Upper lobe of right lung (tissue), 1 donor: ENCODE data around the gene GAS5. TPM values are rescaled to one million over a fixed set of nuclear protein-coding genes. Genes with fewer than 3 reads are reported as not detected.
"Not testable (repeated sequence)": the region's sequence is repeated elsewhere in the genome, so short reads cannot be mapped to it uniquely, and the experiment has no call there.

Experiments used
- ATAC-seq: fragments of 200-7000 bp; cut with Tn5 transposase; one replicate; pipeline ENCODE4 v1.9.1; 2020; ENCODE audit warnings: mild to moderate bottlenecking, moderate library complexity
- DNase-seq: peaks from one replicate; pipeline ENCODE4 v3.0.0-alpha.2; 2020
- H3K27ac ChIP-seq: fragments of 200-600 bp; one replicate; pipeline ENCODE4 v1.8.0; 2022
- H3K27me3 ChIP-seq: fragments of 200-600 bp; one replicate; pipeline ENCODE4 v1.8.0; 2022; ENCODE audit warnings: mild to moderate bottlenecking
- H3K36me3 ChIP-seq: fragments of 200-600 bp; one replicate; pipeline ENCODE4 v1.8.0; 2022
- H3K4me1 ChIP-seq: fragments of 200-600 bp; one replicate; pipeline ENCODE4 v1.8.0; 2022
- H3K4me3 ChIP-seq: fragments of 200-600 bp; one replicate; pipeline ENCODE4 v1.8.0; 2022; ENCODE audit warnings: mild to moderate bottlenecking
- H3K9me3 ChIP-seq: fragments of 200-600 bp; one replicate; pipeline ENCODE4 v1.8.0; 2022
- CTCF ChIP-seq: fragments of 200-600 bp; IDR thresholded peaks from one replicate; pipeline ENCODE4 v1.8.0; 2022; ENCODE audit warnings: antibody characterized with exemption
- intact Hi-C: fragments of 100-400 bp; cut with DNase I; formaldehyde crosslinking; loops from one replicate; pipeline ENCODE4 v1.11.0; 2022
- total RNA-seq: library from RNA; stranded (reverse); fragmentation: NEBNext Ultra II Directional; extraction: Animal tissue kit (Norgen Biotek cat#: 25700); gene quantifications from one replicate; pipeline ENCODE4 v1.2.1, GENCODE V29; 2021
- donor health status: DM: no; HTN: yes; CAD: no; lungs with severe emphysema.

Gene GAS5
- total RNA-seq, 1 donor from 2014 or later, result 310 TPM

GRCh38 chr1:173864179-173864867 is 3.5 kb downstream of the GAS5 start:
- DNase-seq, result no peak
- TF ChIP-seq CTCF, result no peak
- intact Hi-C loops, result no loop called here
- Histone ChIP-seq H3K27ac (no peak overlapping the region), H3K4me3 (peak overlapping the region; percentile 92), H3K9me3 (no peaks in the 10 kb centered on the region), H3K4me1 (peaks cover 30% of the 10 kb centered on the region), H3K36me3 (peaks cover 58% of the 10 kb centered on the region), H3K27me3 (no peaks in the 10 kb centered on the region)
- ATAC-seq, result no peak

- Histone ChIP-seq H3K27ac (no peak overlapping the region), H3K4me1 (peaks cover 27% of the 10 kb centered on the region), H3K9me3 (no peaks in the 10 kb centered on the region), H3K36me3 (peaks cover 66% of the 10 kb centered on the region), H3K4me3 (no peak overlapping the region), H3K27me3 (no peaks in the 10 kb centered on the region)
- intact Hi-C loops, result no loop called here
- DNase-seq, result no peak
- ATAC-seq, result no peak
- TF ChIP-seq CTCF, result no peak
Measured at GRCh38 chr1:173863224-173864161, 4.3 kb downstream of the GAS5 start.

GRCh38 chr1:173862769-173863223 is 5.0 kb downstream of the GAS5 start:
- Histone ChIP-seq H3K27me3 (no peaks in the 10 kb centered on the region), H3K9me3 (no peaks in the 10 kb centered on the region), H3K36me3 (peaks cover 73% of the 10 kb centered on the region), H3K4me3 (no peak overlapping the region), H3K4me1 (peaks cover 27% of the 10 kb centered on the region), H3K27ac (no peak overlapping the region)
- ATAC-seq, result no peak
- intact Hi-C loops, result no loop called here
- DNase-seq, result no peak
- no peak for TF ChIP-seq CTCF

- ATAC-seq, H3K4me3 ChIP-seq, H3K9me3 ChIP-seq, intact Hi-C loops, H3K27me3 ChIP-seq, H3K27ac ChIP-seq, DNase-seq: not testable (repeated sequence)
- Histone ChIP-seq H3K36me3 (peaks cover 79% of the 10 kb centered on the region), H3K4me1 (peaks cover 27% of the 10 kb centered on the region)
Measured at GRCh38 chr1:173862146-173862768, 5.5 kb downstream of the GAS5 start.

GRCh38 chr1:173861731-173862145 is 6.1 kb downstream of the GAS5 start:
- no peak for ATAC-seq
- H3K9me3 ChIP-seq, result no peaks in the 10 kb centered on the region
- TF ChIP-seq CTCF, result no peak
- no peak for DNase-seq
- H3K27ac ChIP-seq, result no peak overlapping the region
- H3K4me3 ChIP-seq, result no peak overlapping the region
- H3K27me3 ChIP-seq, result no peaks in the 10 kb centered on the region
- intact Hi-C loops, result no loop called here
- H3K36me3 ChIP-seq, result peaks cover 83% of the 10 kb centered on the region
- H3K4me1 ChIP-seq, result peaks cover 22% of the 10 kb centered on the region
